MG63 (cell line): ENCODE measurements around the gene NR5A2. TPM values are rescaled to one million over a fixed set of nuclear protein-coding genes. Genes with fewer than 3 reads are reported as not detected.
A peak's percentile ranks its signal among the peaks of the same experiment; 100 is the strongest.

Experiments used
- DNase-seq: peaks from one replicate; pipeline ENCODE4 v3.0.0-alpha.2; 2020
- H3K27me3 ChIP-seq: fragments of 250-450 bp; sonication (Bioruptor Pico); 2 replicates; pipeline ENCODE4 v1.5.1; 2020; ENCODE audit warnings: mild to moderate bottlenecking, moderate library complexity
- H3K36me3 ChIP-seq: fragments of 250-450 bp; sonication (Bioruptor Pico); 2 replicates; pipeline ENCODE4 v1.5.1; 2020; ENCODE audit warnings: mild to moderate bottlenecking, moderate library complexity
- H3K4me3 ChIP-seq: fragments of 250-450 bp; sonication (Bioruptor Pico); 2 replicates; pipeline ENCODE4 v1.5.1; 2020; ENCODE audit warnings: mild to moderate bottlenecking, moderate library complexity
- H3K9me3 ChIP-seq: fragments of 250-450 bp; sonication (Bioruptor Pico); 2 replicates; pipeline ENCODE4 v1.5.1; 2020; ENCODE audit warnings: mild to moderate bottlenecking, moderate library complexity
- total RNA-seq: library from RNA; depleted of rRNA; stranded (reverse); fragments of >200 nt; shearing (Covaris generic); gene quantifications from 2 replicates; pipeline ENCODE4 v1.2.3, GENCODE V29; 2014; ENCODE audit warnings: low replicate concordance

Gene NR5A2
- total RNA-seq, 1 experiment from 2014 or later: not detected

DNA sequence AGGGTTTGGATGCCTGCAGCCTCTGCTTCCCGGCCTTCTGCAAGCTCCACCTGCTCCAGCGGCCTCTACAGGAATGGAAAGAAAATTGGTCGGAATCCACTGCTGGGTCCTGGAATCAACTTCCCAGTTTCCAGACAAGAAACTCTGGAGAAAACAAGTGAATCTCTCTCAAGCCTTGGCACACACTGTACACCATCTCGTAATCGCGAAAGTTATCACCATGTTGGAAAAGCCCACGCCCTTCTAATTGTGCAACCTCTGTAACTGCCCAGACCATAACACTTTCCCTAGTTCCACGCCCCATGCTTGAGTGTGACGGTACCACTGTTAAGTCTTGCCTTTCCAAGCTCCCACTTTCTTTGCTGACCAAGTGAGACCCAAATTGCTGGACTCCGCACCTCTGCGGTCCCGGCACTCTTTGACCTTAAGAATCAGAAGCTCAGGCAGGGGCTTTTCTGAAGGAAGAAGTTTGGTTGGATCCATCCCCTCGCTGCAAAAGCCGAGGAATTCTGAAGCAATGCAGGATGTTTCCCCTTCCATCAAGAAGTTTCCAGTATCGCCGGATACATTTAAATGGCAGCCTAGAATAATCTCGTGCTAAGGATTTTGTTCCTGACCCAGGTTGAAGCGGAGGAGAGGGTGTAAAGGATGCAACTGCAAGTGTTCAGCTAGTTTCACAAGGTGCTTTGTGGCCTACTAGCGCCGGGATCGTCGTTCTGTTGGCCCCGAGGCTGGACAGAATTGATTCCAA lies 6.2 kb downstream of the NR5A2 start:
- Histone ChIP-seq H3K27me3 (peaks cover 53% of the 10 kb centered on the region), H3K36me3 (no peaks in the 10 kb centered on the region), H3K4me3 (no peak overlapping the region), H3K9me3 (no peaks in the 10 kb centered on the region)
- DNase-seq: no peak

DNA sequence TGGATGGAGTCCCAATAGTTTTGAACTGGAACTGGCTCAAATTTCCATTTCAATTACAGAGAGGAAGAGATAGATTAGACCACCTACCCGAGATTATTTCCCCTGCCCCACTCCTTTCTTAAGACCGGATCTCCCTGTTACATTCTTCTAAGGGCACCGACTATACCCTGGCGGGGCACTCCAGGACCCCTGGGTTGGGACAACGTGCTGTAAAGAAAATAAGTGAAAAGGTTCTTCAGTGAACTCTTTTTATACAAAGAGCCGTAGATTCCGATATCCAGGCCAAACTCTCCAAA lies 6.7 kb downstream of the NR5A2 start:
- DNase-seq: no peak

DNA sequence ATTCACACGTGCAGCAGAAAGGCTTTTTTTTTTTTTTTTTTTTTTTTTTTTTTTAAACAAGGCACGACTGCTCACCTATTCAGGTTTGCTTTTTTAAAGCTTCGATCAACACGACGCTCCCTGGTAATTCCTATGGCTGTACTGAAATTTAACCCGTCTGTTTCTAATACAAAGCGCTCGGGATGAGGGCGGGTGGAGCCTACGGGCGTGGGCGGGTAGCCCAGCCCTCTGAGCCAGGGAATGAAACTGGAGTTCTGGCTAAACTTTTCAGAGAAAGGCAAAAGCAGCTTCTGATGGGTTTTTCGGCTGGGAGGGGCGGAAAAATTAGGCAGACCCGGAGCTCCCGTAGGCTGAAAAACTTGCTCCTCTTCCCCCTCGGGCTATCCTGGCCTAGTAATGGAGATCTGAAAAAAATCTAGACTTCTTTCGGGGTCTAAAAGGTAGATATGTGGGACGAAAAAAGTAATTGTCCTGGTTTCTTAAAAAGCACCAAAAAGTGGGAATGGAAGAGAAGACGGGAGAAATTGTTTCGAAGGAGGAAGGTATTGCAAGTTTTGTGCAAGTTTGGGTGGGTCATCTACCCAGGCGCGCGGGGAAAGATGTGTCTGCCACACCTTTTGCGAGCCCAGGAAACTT lies 7.4 kb downstream of the NR5A2 start:
- DNase-seq: no peak
- Histone ChIP-seq H3K36me3 (no peaks in the 10 kb centered on the region), H3K4me3 (no peak overlapping the region), H3K27me3 (peaks cover 53% of the 10 kb centered on the region), H3K9me3 (no peaks in the 10 kb centered on the region)

More for the DNA sequence above, 6.7 kb downstream of the NR5A2 start:
- Histone ChIP-seq H3K27me3 (peaks cover 56% of the 10 kb centered on the region), H3K9me3 (no peaks in the 10 kb centered on the region), H3K36me3 (no peaks in the 10 kb centered on the region), H3K4me3 (no peak overlapping the region)

DNA sequence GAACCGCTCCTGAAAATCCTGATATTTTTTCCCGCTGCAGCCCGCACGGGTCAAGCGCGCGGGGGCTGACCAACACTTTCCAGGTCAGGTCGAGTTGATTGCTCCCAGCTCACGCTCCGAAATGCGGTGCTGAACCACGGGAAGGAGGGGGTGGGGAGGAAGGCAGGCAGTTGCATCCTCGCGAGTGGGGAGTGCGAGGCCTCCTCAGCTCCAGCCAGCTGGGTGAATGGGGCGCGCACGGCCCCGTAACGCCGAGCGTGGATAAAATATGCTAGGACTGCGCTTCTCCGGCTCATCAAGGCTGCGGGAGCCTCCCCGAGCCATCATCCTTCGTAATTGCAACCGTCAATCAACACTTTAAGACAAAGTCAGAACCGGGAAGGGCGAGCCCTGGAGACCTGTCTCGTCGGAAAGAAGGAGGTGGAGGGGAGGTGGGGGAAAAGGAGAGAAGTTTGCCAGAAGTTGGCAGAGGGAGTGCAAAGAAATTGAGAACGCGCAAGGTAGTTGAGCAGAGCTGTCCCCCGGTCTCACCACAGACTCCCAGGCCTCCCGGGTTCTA lies 8.0 kb downstream of the NR5A2 start:
- DNase-seq: no peak
- H3K36me3 ChIP-seq: no peaks in the 10 kb centered on the region
- H3K9me3 ChIP-seq: no peaks in the 10 kb centered on the region
- H3K27me3 ChIP-seq: peaks cover 59% of the 10 kb centered on the region
- H3K4me3 ChIP-seq: no peak overlapping the region

DNA sequence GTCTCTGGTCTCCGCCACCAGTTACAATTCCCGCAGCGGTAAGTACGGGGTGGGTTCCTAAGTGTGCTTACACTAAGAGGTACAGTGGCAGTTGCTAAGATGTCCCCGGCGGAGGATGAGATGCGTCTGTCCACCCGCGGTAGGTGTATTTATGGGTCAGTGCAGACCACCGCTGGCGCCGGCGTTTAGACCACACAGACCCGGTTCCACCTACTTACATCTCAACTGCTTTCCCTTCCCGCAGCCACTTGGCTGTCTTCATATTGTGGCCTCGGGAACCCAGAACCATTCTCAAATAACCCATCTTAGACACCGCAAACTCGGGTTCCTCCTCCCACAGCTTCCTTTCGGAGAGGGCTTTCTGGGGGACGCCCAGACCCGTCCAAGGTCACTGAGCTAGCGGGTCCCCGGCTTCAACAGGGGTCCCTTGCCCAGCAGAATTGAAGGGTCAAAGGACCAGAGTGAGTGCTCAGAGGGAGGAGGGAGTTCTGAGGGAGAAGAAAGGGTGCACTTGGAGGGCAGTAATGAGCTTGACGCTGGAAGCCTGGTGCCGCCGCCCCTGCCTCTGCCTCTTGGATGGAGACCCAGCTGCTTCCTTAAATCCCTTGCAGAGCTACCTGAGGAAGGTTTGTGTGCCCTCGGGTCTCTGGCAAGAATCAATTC lies 8.6 kb downstream of the NR5A2 start:
- no peak overlapping the region for H3K4me3 ChIP-seq
- H3K27me3 ChIP-seq: peaks cover 65% of the 10 kb centered on the region
- no peak for DNase-seq
- H3K36me3 ChIP-seq: no peaks in the 10 kb centered on the region
- H3K9me3 ChIP-seq: no peaks in the 10 kb centered on the region

DNA sequence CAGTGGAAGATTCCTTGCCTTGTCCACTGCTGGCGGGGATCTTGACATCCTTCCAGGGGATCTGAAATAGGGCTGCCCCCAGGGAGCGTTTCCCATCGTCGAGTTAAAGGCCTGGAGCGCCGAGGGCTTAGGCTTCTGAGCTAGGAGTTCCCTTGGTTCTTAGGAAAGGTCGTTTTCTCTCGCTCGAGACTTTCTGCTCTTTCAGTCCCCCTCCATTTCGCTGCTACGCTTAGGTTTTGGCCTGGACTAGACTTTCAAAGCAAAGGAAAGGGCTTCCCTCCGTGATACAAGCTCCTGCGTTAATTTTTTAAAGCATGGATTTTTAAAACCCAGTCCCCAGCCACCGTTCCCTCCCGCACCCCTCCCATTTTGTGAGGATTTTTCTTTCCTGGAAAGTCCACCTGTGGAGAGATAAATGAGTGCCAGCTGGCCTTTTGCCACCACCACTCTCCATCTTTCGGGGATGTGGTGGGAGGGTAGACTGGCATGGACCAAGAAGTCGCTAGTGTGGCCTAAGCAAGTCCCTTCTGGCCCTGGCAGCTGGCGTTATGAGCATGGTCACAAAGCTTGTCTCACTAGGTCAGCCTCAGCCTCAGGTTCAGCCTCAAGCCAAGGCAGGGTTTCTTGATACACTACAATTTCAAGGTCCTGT lies 9.2 kb downstream of the NR5A2 start:
- H3K36me3 ChIP-seq: no peaks in the 10 kb centered on the region
- H3K9me3 ChIP-seq: no peaks in the 10 kb centered on the region
- peaks cover 68% of the 10 kb centered on the region for H3K27me3 ChIP-seq
- no peak for DNase-seq
- no peak overlapping the region for H3K4me3 ChIP-seq

DNA sequence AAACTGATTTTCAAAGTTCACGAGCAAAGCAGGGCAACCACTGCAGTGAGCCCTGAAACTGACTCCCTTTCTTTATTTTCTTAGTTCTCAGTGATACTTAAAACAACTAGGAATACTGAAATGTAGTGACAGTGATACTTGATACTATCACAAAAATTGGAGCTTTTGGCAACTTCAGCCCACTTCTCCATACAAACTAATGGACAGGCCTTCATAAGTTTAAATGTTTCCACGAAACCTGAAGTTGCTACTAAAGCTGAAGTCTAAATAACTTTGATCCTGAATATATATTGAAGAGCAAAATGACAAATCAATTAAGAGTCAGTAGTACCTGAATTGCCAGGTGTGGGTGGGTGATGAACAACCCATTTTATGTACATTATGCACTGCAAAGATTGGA lies 10.0 kb downstream of the NR5A2 start:
- DNase-seq: no peak
- H3K9me3 ChIP-seq: no peaks in the 10 kb centered on the region
- H3K36me3 ChIP-seq: no peaks in the 10 kb centered on the region
- peaks cover 67% of the 10 kb centered on the region for H3K27me3 ChIP-seq
- H3K4me3 ChIP-seq: no peak overlapping the region

DNA sequence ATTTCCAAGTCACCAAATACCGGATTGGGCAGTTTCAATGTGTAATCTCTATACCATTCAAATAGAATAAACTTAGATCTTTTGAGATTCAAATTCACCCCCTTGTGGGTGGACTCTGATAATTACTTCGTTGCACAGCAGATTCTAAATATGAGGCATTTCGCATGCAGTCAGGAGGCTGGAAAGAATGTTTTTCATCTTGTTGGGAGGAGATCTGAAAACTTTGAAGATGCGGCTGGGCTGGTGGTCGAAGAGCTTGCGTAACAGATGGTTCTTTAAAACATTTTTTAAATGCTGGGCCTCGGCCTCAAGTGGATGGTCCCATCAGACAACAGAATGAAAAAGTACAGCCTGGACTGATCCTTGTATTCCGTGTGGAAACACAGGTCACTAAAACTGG lies 10.4 kb downstream of the NR5A2 start:
- DNase-seq: no peak
- H3K4me3 ChIP-seq: no peak overlapping the region
- no peaks in the 10 kb centered on the region for H3K9me3 ChIP-seq
- H3K36me3 ChIP-seq: no peaks in the 10 kb centered on the region
- peaks cover 69% of the 10 kb centered on the region for H3K27me3 ChIP-seq

DNA sequence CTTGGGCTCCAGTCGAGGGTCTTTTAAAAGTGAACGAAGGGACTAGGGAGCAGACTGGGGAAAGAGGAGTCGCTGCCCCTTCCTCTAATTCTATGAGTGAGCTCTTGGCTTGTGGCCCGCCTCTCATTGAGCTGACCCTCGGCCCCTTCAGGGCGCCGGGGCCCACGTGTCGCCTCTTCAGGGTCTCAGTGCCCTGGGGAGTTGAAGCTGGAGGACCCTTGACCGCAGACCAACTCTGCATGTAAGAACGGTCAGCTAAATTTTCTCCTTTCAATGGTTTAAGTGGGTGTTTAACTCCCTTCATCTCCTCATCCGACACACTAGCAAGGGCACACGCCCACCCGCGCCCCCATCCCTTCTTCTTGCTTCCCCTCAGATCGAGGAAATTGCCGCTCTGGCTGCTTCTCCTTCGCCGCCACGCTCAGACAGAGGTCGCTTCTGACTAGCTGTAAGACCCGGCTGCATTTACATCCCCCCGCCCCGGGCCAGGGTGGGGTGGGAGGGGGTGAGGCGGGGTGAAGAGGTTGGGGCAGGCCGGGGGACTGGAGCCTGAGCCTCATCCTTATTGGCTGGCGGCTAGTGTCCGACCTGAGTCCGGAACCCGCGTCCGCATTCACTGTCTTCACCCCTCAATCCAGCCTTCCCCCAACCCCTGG lies 10.9 kb downstream of the NR5A2 start:
- Histone ChIP-seq H3K9me3 (no peaks in the 10 kb centered on the region), H3K27me3 (peaks cover 75% of the 10 kb centered on the region), H3K4me3 (no peak overlapping the region; the same call in 1 of the 2 replicates), H3K36me3 (no peaks in the 10 kb centered on the region)
- DNase-seq: no peak

DNA sequence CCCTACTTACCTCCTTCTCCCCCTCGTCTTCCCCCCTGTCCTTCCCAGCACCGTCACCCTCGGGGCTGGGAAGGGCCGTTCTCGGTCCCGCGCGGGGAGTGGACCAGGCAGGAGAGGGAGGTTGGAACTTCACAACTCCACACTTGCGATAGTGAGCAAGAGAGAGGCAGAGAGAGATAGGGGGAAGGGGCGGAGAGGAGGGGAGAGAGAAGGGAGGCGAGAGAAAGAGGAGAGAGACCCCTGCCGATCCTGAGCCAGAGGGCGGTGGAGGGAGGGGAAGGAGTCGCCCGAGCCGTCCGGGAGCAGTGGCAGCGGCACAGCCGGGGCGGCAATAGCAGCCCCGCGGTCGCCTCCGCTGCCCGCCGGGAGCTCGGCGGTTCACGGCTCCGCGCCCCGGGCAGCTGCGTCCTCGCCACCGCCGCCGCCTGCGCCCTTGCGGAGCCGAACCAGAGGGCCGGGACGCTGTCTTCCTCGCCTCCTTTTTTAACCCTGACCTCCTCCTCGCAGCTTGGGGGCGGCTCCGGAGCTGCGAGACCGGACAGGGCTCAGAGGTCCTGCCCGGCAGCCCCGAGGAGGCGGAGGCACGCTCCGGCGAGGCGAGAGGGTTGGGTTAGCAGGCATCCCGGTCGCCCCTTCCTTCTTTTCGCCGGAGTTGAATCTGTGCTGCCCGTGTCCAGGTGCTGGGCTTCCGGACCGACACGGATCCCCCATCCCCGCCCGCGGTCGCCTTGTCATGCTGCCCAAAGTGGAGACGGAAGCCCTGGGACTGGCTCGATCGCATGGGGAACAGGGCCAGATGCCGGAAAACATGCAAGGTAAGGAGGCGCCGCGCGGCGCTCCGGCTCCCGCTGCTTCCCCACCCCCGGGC lies 11.7 kb downstream of the NR5A2 start:
- no peaks in the 10 kb centered on the region for H3K9me3 ChIP-seq
- H3K36me3 ChIP-seq: no peaks in the 10 kb centered on the region
- DNase-seq: peak; percentile 57
- peak overlapping the region; percentile 55 for H3K4me3 ChIP-seq
- H3K27me3 ChIP-seq: peaks cover 79% of the 10 kb centered on the region

DNA sequence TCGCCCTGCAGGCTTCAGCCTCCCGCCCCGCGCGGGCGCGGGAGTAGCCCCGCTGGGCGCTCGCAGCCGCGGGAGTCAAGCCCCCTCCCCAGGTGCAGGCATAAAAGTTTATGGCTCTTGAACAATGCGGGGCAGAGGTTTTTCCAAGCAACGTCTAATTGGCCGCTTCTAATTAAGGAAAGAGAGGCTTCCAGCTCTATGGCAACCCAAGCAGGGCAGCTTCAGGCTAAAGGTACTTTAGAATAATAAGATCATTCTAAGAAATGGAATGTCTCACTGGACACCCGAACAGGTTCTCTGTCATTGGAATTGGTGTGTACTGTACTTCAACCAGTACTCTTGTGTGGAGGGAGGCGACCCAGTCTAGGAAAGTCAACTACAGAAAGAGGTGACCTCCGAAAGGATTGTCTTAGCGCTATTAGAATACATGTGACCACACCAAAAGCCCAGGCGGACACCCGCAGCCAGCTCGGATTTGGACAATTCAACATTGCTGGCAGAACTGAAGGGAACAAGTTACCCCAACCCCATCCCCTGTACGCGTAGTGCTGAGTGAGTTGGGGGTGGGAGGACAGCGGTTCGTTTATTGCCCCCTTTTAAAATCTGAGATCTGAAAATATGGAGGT lies 12.5 kb downstream of the NR5A2 start:
- no peak for DNase-seq
- Histone ChIP-seq H3K9me3 (no peaks in the 10 kb centered on the region), H3K4me3 (peak overlapping the region; percentile 55), H3K27me3 (peaks cover 79% of the 10 kb centered on the region), H3K36me3 (no peaks in the 10 kb centered on the region)

DNA sequence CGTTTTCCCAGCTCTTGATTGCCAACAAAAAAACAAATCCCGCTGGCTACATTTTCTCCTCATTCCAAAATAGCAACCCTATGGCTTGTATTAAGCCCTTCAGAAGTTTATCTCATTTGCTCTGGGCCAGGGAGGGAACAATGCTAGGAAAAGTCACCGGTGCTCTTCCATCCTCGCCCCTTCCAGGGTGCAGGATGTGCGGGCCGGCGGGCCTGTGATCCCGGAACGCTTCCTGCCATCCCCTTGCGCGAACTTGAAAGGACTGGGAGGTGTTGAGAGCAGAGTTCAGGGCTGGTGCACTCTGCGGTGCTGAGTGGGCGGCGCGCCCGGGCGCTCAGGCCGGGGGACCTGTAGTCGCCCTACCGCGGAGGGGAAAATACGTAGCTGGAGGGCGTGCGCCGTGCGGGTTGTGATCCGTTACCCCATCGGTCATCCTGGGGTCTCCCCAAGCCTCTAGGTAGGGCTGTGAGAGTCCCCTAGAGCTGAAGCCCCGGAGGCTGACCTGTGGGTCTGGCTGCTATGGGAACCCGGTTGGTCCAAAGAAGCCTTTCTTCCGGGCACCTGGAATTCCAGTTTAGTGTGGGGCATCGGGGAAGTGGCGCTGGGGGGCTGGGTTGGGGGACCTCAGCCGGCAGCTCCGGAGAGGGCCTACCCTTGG lies 13.1 kb downstream of the NR5A2 start:
- no peak for DNase-seq
- peaks cover 79% of the 10 kb centered on the region for H3K27me3 ChIP-seq

DNA sequence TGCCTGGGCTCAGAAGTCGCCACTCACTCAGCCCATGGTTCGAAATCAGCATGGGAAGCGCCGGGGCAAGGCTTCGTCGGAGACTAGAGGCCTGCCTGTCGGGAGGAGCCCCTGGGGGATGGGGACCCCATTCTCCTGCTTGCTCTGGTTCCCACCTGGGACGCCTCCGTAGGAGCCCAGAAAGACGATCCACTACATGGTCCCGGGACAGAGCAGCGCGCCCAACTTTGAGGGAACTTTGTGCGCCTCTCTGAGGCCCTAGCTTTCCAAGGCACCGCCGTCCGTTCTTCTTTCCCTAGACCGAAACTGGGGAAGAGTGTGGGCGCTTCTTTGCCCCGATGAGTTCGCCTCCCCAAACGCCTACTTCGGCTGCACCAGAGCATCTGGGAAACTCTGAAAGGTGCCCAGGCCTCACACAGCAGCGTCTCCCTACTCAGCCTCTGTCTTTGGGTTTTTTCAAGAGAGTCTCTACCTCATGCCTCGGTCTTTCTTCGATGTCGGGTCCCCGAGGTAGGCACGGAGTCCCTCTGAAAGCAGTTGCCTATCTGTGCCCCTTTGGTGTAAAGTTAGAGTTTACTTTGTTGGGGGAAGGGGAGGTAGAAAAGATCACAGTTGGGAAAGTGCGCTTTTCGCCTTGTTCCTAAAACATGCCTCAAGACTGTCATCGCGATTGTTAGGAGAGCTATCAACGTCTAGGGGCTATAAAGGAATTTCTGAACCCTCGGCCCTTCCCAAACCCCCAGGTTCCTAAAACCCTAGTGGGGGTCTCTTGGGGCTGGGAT lies 14.0 kb downstream of the NR5A2 start:
- DNase-seq: no peak
- no peaks in the 10 kb centered on the region for H3K36me3 ChIP-seq
- no peak overlapping the region for H3K4me3 ChIP-seq
- H3K27me3 ChIP-seq: peaks cover 77% of the 10 kb centered on the region
- no peaks in the 10 kb centered on the region for H3K9me3 ChIP-seq

More for the DNA sequence above, 13.1 kb downstream of the NR5A2 start:
- Histone ChIP-seq H3K9me3 (no peaks in the 10 kb centered on the region), H3K36me3 (no peaks in the 10 kb centered on the region), H3K4me3 (no peak overlapping the region)

DNA sequence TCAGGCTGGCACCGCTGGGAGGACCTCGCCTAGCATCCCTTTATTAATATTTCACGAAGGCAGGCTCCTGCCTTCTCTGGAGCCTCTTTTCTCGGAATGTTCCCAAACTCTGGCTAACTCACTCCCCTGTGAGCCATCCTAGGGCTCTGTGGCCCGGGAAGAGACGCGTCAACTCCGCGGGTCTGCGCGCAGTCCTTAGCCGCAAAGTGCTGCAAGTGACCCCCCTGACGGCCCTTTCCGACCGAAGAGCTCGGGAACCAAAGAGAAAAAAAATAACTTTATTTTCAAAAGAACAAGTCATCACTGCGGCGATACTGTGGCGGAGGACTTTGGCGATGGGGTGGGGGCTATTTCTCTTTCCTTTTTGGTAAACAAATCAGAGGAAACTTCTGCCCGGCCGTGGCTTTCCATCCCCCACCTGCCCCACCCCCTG lies 14.6 kb downstream of the NR5A2 start:
- no peak for DNase-seq
- no peaks in the 10 kb centered on the region for H3K36me3 ChIP-seq
- peaks cover 70% of the 10 kb centered on the region for H3K27me3 ChIP-seq
- no peaks in the 10 kb centered on the region for H3K9me3 ChIP-seq
- H3K4me3 ChIP-seq: peak overlapping the region; percentile 27
